HepG2 (cell line): ENCODE data around the gene ASAP2. TPM values are rescaled to one million over a fixed set of nuclear protein-coding genes. Genes with fewer than 3 reads are reported as not detected.

Experiments used
- ATAC-seq: fragments of 200-7000 bp; cut with Tn5 transposase; 3 replicates; pipeline ENCODE4 v1.9.1; 2020; ENCODE audit warnings: mild to moderate bottlenecking, moderate library complexity
- BruUV-seq: library from RNA; stranded (reverse); fragments of 400-500 nt; replicated peaks from 2 replicates; lab custom pipeline; 2021; lab: Mats Ljungman, UMichigan
- CTCF ChIA-PET: fragments of 300-600 bp; formaldehyde crosslinking; extraction: SDS; loops from one replicate; lab custom pipeline; 2021; ENCODE audit warnings: low total read pairs, inconsistent platforms, low intra/inter-chr PET ratio; lab: Yijun Ruan, JAX
- POLR2A ChIA-PET: fragments of 350-600 bp; sonication (Branson Sonifier 250); formaldehyde crosslinking; loops from one replicate; lab custom pipeline; 2020; ENCODE audit warnings: antibody characterized with exemption, inconsistent platforms; lab: Yijun Ruan, JAX
- DNase-seq: peaks from one replicate; pipeline ENCODE4 v3.0.0-alpha.2; 2015; ENCODE audit warnings: low spot score
- FAIRE-seq: peaks from 3 replicates; lab custom pipeline; 2011; peaks lifted over from hg19 to GRCh38; lab: Jason Lieb, UNC
- H2AFZ ChIP-seq: one replicate; pipeline ENCODE4 v1.6.1; 2011; ENCODE audit warnings: low read length, inconsistent platforms
- H3K27ac ChIP-seq: fragments of 300-600 bp; 3 replicates; pipeline ENCODE4 v1.8.0; 2011; ENCODE audit warnings: mixed run types, mild to moderate bottlenecking, mixed read lengths, low read length, inconsistent platforms; ENCODE audit not compliant: insufficient read depth; ENCODE audit errors: extremely low read length
- H3K27me3 ChIP-seq, 2 experiments: fragments of 200-600 bp in 1 of 2; 2 replicates in 1 of 2; 3 replicates in 1 of 2; pipeline versions ENCODE4 v1.6.0 to v1.8.0; 2011; ENCODE audit warnings: low read length in 2 of 2, mild to moderate bottlenecking in 2 of 2, moderate library complexity in 2 of 2, inconsistent platforms in 1 of 2; ENCODE audit not compliant: insufficient read depth in 2 of 2, control insufficient read depth in 1 of 2
- H3K36me3 ChIP-seq, 2 experiments: fragments of 200-600 bp in 1 of 2; replicated peaks in 1 of 2; 2 replicates in 1 of 2; 3 replicates in 1 of 2; pipeline versions ENCODE4 v1.5.1 to v1.8.0; 2011; ENCODE audit warnings: low read length in 2 of 2, inconsistent platforms in 1 of 2; ENCODE audit not compliant: insufficient read depth in 2 of 2, control insufficient read depth in 1 of 2
- H3K4me1 ChIP-seq: 2 replicates; pipeline ENCODE4 v1.5.1; 2012; ENCODE audit warnings: low read length, inconsistent platforms; ENCODE audit not compliant: insufficient read depth
- H3K4me2 ChIP-seq: 2 replicates; pipeline ENCODE4 v1.6.0; 2011; ENCODE audit warnings: low read depth, low read length, inconsistent platforms
- H3K4me3 ChIP-seq, 3 experiments: fragments of 200-600 bp in 1 of 3; sonication (generic), shearing (Covaris generic) in 1 of 3; replicated peaks in 1 of 3; 2 replicates each; pipeline ENCODE4 v1.5.1; 2011 to 2016; ENCODE audit warnings: low read length in 3 of 3, inconsistent platforms in 2 of 3, low read depth in 2 of 3, mild to moderate bottlenecking in 2 of 3, control low read depth in 1 of 3, mixed read lengths in 1 of 3; ENCODE audit not compliant: insufficient read depth in 1 of 3
- H3K79me2 ChIP-seq: one replicate; pipeline ENCODE4 v1.6.1; 2011; ENCODE audit warnings: low read length, inconsistent platforms; ENCODE audit not compliant: insufficient read depth
- H3K9ac ChIP-seq: 2 replicates; pipeline ENCODE4 v1.6.0; 2011; ENCODE audit warnings: mild to moderate bottlenecking, low read depth, low read length, inconsistent platforms; ENCODE audit not compliant: insufficient read depth
- H3K9me3 ChIP-seq: 2 replicates; pipeline ENCODE4 v1.5.1; 2012; ENCODE audit warnings: mild to moderate bottlenecking, low read length
- H4K20me1 ChIP-seq: 2 replicates; pipeline ENCODE4 v1.6.0; 2011; ENCODE audit warnings: inconsistent platforms, mild to moderate bottlenecking, low read length, moderate library complexity; ENCODE audit not compliant: insufficient read depth
- ADNP ChIP-seq: sonication (generic); formaldehyde crosslinking; IDR thresholded peaks from 2 replicates; pipeline ENCODE4 v1.4.0; 2020; ENCODE audit warnings: missing genetic modification reagents
- DBP ChIP-seq: sonication (generic); formaldehyde crosslinking; IDR thresholded peaks from 2 replicates; pipeline ENCODE4 v1.4.0; 2020; ENCODE audit warnings: missing genetic modification reagents; ENCODE audit errors: not compliant biosample characterization
- DMAP1 ChIP-seq: IDR thresholded peaks from 2 replicates; pipeline ENCODE4 v1.6.1; 2016
- FUBP1 ChIP-seq: sonication (generic); formaldehyde crosslinking; IDR thresholded peaks from 2 replicates; pipeline ENCODE4 v1.5.1; 2020; ENCODE audit warnings: missing genetic modification reagents, mild to moderate bottlenecking, borderline replicate concordance
- GABPB1 ChIP-seq: IDR thresholded peaks from 2 replicates; pipeline ENCODE4 v1.6.1; 2016; ENCODE audit warnings: mild to moderate bottlenecking, missing genetic modification reagents, moderate library complexity, missing compliant biosample characterization
- HES4 ChIP-seq: sonication (generic); formaldehyde crosslinking; IDR thresholded peaks from 2 replicates; pipeline ENCODE4 v1.9.0; 2021; ENCODE audit warnings: mild to moderate bottlenecking, missing genetic modification reagents, borderline replicate concordance
- HHEX ChIP-seq: IDR thresholded peaks from 2 replicates; pipeline ENCODE4 v1.6.1; 2016; ENCODE audit warnings: control low read depth
- HOXA3 ChIP-seq: sonication (generic); formaldehyde crosslinking; IDR thresholded peaks from 2 replicates; pipeline ENCODE4 v1.5.0; 2020; ENCODE audit warnings: missing genetic modification reagents
- NFIC ChIP-seq: IDR thresholded peaks from 2 replicates; pipeline ENCODE4 v1.6.1; 2012; ENCODE audit warnings: mild to moderate bottlenecking, low read length, inconsistent platforms
- RAD51 ChIP-seq: fragments of 450-650 bp; IDR thresholded peaks from 2 replicates; pipeline ENCODE4 v1.6.1; 2016; ENCODE audit warnings: borderline replicate concordance
- SMAD3 ChIP-seq: sonication (generic); formaldehyde crosslinking; IDR thresholded peaks from 2 replicates; pipeline ENCODE4 v1.4.0; 2020; ENCODE audit warnings: missing genetic modification reagents
- ZIK1 ChIP-seq: sonication (generic); formaldehyde crosslinking; IDR thresholded peaks from 2 replicates; pipeline ENCODE4 v1.5.0; 2020; ENCODE audit warnings: mild to moderate bottlenecking, low read depth, missing genetic modification reagents, borderline replicate concordance
- ZNF770 ChIP-seq: sonication (generic); formaldehyde crosslinking; IDR thresholded peaks from 2 replicates; pipeline ENCODE4 v1.5.0; 2020; ENCODE audit warnings: mild to moderate bottlenecking, missing genetic modification reagents
- WGBS: methylation state at CpG from one replicate; pipeline ENCODE4 v1.1.6; 2017; ENCODE audit warnings: low lambda C conversion rate; 5-methylcytosine and 5-hydroxymethylcytosine counted together
- in situ Hi-C: cut with HindIII; loops from 2 replicates; pipeline ENCODE4 v1.10.0; 2017; ENCODE audit warnings: low pct_unique_long_range_greater_than_20kb; ENCODE audit not compliant: extremely low pct_ligation_motif_present
- intact Hi-C: fragments of 100-400 bp; cut with micrococcal nuclease; formaldehyde crosslinking; loops from one replicate; pipeline ENCODE4 v1.10.0; 2022; ENCODE audit not compliant: unreplicated experiment
- polyA plus RNA-seq, 8 experiments: library from polyadenylated mRNA; depleted of rRNA in 3 of 8; stranded (reverse) in 7 of 8; unstranded in 1 of 8; fragments of >200 nt; fragmentation: Illumina TruSeq in 4 of 8; extraction: Trizol in 4 of 8; gene quantifications; 2 replicates each; pipeline versions ENCODE4 v1.2.1 to v1.2.3, GENCODE V29; 2011 to 2016; ENCODE audit warnings: low read depth in 4 of 8, missing spikeins in 1 of 8, mixed read lengths in 1 of 8; ENCODE audit not compliant: insufficient read depth in 1 of 8
- total RNA-seq, 5 experiments: library from RNA; depleted of rRNA; stranded (reverse); fragments of >200 nt; fragmentation: Illumina TruSeq; extraction: Trizol; gene quantifications; 2 replicates each; pipeline ENCODE4 v1.2.3, GENCODE V29; 2016; ENCODE audit warnings: low read depth in 1 of 5

Gene ASAP2
- total and polyA plus RNA-seq, 2 of the 13 experiments (the other 11 are each of a cell fraction or from before 2014, with no cell fraction given), result 7.3 to 22.3 TPM

GRCh38 chr2:9243357-9243756, 36.7 kb downstream of the ASAP2 start:
- Histone ChIP-seq H3K4me1 (peaks cover 70% of the 10 kb centered on the region), H4K20me1 (no peaks in the 10 kb centered on the region; the same call in 1 of the 2 replicates), H3K27ac (no peak overlapping the region), H3K9ac (no peak overlapping the region), H3K4me3 (no peak overlapping the region), H2AFZ (no peak overlapping the region), H3K27me3 (no peaks in the 10 kb centered on the region), H3K4me2 (no peak overlapping the region), H3K36me3 (no peaks in the 10 kb centered on the region), H3K79me2 (peaks cover 66% of the 10 kb centered on the region), H3K9me3 (no peaks in the 10 kb centered on the region)
- no peak for FAIRE-seq
- CTCF ChIA-PET, result no interaction called here
- intact Hi-C loops (no loop called here), in situ Hi-C loops (no loop called here)
- no peak for DNase-seq
- POLR2A ChIA-PET, result interaction anchor here (3.1 kb wide), 1 partner anchor 9 kb away, joined by 14 read pairs; no protein-coding TSS in a partner anchor
- no peak for ATAC-seq
- 93% methylated on average over 8 of the region's 8 CpGs for WGBS
- no TSS peak for BruUV-seq
- TF ChIP-seq DMAP1 (CRISPR knock-in tag) (no peak), ZIK1 (no peak), NFIC (no peak), GABPB1 (CRISPR knock-in tag) (no peak), HES4 (CRISPR knock-in tag) (no peak)

- H2AFZ ChIP-seq, result no peak overlapping the region
- peaks cover 76% of the 10 kb centered on the region for H3K4me1 ChIP-seq
- H3K79me2 ChIP-seq, result peaks cover 62% of the 10 kb centered on the region
- BruUV-seq, result no TSS peak
- H3K9me3 ChIP-seq, result no peaks in the 10 kb centered on the region
- H3K9ac ChIP-seq, result no peak overlapping the region
- no peak for ATAC-seq
- intact Hi-C loops, result no loop called here
- ChIA-PET CTCF (no interaction called here), POLR2A (interaction anchor here (3.1 kb wide), 1 partner anchor 10 kb away, joined by 14 read pairs; no protein-coding TSS in a partner anchor)
- no peak overlapping the region for H3K27ac ChIP-seq
- in situ Hi-C loops, result no loop called here
- no peaks in the 10 kb centered on the region for H3K36me3 ChIP-seq
- WGBS, result 71% methylated on average over 7 of the region's 7 CpGs
- H3K27me3 ChIP-seq, result no peaks in the 10 kb centered on the region
- no peaks in the 10 kb centered on the region; the same call in 1 of the 2 replicates for H4K20me1 ChIP-seq
- H3K4me3 ChIP-seq, result no peak overlapping the region
- H3K4me2 ChIP-seq, result no peak overlapping the region
- no peak for DNase-seq
- no peak for FAIRE-seq
- no peak for TF ChIP-seq HES4 (CRISPR knock-in tag)
- TF ChIP-seq ZNF770 (CRISPR knock-in tag), result no peak
- no peak for TF ChIP-seq HOXA3
- no peak for TF ChIP-seq RAD51
- TF ChIP-seq ADNP, result no peak
- TF ChIP-seq DBP (CRISPR knock-in tag), result no peak
- no peak for TF ChIP-seq SMAD3
- TF ChIP-seq FUBP1 (CRISPR knock-in tag), result no peak
- no peak for TF ChIP-seq HHEX
Measured at GRCh38 chr2:9244985-9245544, 38.5 kb downstream of the ASAP2 start.
